ENCODE results near the gene CES5A. TPM values are rescaled to one million over a fixed set of nuclear protein-coding genes. Genes with fewer than 3 reads are reported as not detected.

CES5A gene
- total RNA-seq, 1 donor from 2014 or later, result not detected

- Histone ChIP-seq H3K4me1 (no peaks in the 10 kb centered on the region), H3K4me3 (no peak overlapping the region), H3K36me3 (no peaks in the 10 kb centered on the region), H3K27me3 (ENCODE audit: low read depth) (no peaks in the 10 kb centered on the region), H3K27ac (no peak overlapping the region), H3K9me3 (no peaks in the 10 kb centered on the region)
- intact Hi-C loops (cut with DNase I), result no loop called here
- no peak for TF ChIP-seq CTCF (IDR thresholded peaks at IDR 0.05)
- ATAC-seq, result no peak
- no peak for DNase-seq
These were observed 32.5 kb upstream of the CES5A start for GRCh38 chr16:55907661-55908060.

- TF ChIP-seq CTCF (IDR thresholded peaks at IDR 0.05), result no peak
- DNase-seq, result no peak
- ATAC-seq, result no peak
- H3K4me3 ChIP-seq, result no peak overlapping the region
- H3K27ac ChIP-seq, result no peak overlapping the region
- intact Hi-C loops (cut with DNase I), result no loop called here
- no peaks in the 10 kb centered on the region for H3K4me1 ChIP-seq
- H3K36me3 ChIP-seq, result no peaks in the 10 kb centered on the region
- H3K27me3 ChIP-seq (ENCODE audit: low read depth), result no peaks in the 10 kb centered on the region
- H3K9me3 ChIP-seq, result no peaks in the 10 kb centered on the region
These were observed 30.9 kb upstream of the CES5A start for GRCh38 chr16:55906123-55906522.

- Histone ChIP-seq H3K4me1 (no peaks in the 10 kb centered on the region), H3K36me3 (no peaks in the 10 kb centered on the region), H3K4me3 (no peak overlapping the region), H3K27ac (no peak overlapping the region), H3K9me3 (no peaks in the 10 kb centered on the region), H3K27me3 (ENCODE audit: low read depth) (no peaks in the 10 kb centered on the region)
- TF ChIP-seq CTCF (IDR thresholded peaks at IDR 0.05), result no peak
- ATAC-seq (no peak), DNase-seq (no peak)
- intact Hi-C loops (cut with DNase I), result no loop called here
These were observed 30.5 kb upstream of the CES5A start for GRCh38 chr16:55905651-55906050.

GRCh38 chr16:55901566-55902217 is 26.5 kb upstream of the CES5A start:
- no peaks in the 10 kb centered on the region for H3K9me3 ChIP-seq
- ATAC-seq, result no peak
- no peak for TF ChIP-seq CTCF (IDR thresholded peaks at IDR 0.05)
- no peaks in the 10 kb centered on the region for H3K27me3 ChIP-seq (ENCODE audit: low read depth)
- intact Hi-C loops (cut with DNase I), result no loop called here
- H3K36me3 ChIP-seq, result no peaks in the 10 kb centered on the region
- no peak overlapping the region for H3K4me3 ChIP-seq
- no peaks in the 10 kb centered on the region for H3K4me1 ChIP-seq
- H3K27ac ChIP-seq, result no peak overlapping the region
- DNase-seq, result no peak

- no peak overlapping the region for H3K27ac ChIP-seq
- H3K36me3 ChIP-seq, result no peaks in the 10 kb centered on the region
- no peak for TF ChIP-seq CTCF (IDR thresholded peaks at IDR 0.05)
- H3K9me3 ChIP-seq, result no peaks in the 10 kb centered on the region
- intact Hi-C loops (cut with DNase I), result no loop called here
- DNase-seq (no peak), ATAC-seq (peak in 1 of 2 donors; percentile 32)
- H3K4me1 ChIP-seq, result no peaks in the 10 kb centered on the region
- no peaks in the 10 kb centered on the region for H3K27me3 ChIP-seq (ENCODE audit: low read depth)
- no peak overlapping the region for H3K4me3 ChIP-seq
These were observed 25.6 kb upstream of the CES5A start for GRCh38 chr16:55900616-55901393.
